K562 (cell line): ENCODE measurements around the gene COL16A1. TPM values are rescaled to one million over a fixed set of nuclear protein-coding genes. Genes with fewer than 3 reads are reported as not detected.

Source experiments
- BCOR ChIP-seq: fragments of 450-650 bp; IDR thresholded peaks from 2 replicates; pipeline ENCODE4 v1.6.1; 2016
- EGR1 ChIP-seq: fragments of 450-650 bp; conservative IDR thresholded peaks from 2 replicates; pipeline ENCODE4 v1.6.1; 2017; ENCODE audit warnings: mild to moderate bottlenecking
- EWSR1 ChIP-seq: fragments of 450-650 bp; IDR thresholded peaks from 2 replicates; pipeline ENCODE4 v1.6.1; 2018; ENCODE audit warnings: borderline replicate concordance, mild to moderate bottlenecking, low read depth, moderate library complexity; ENCODE audit not compliant: partially characterized antibody
- HDAC1 ChIP-seq, 2 experiments: fragments of 450-650 bp; IDR thresholded peaks; 2 replicates each; pipeline ENCODE4 v1.6.1; 2016 to 2017; ENCODE audit warnings: inconsistent platforms in 1 of 2, mild to moderate bottlenecking in 1 of 2, moderate library complexity in 1 of 2
- HNRNPK ChIP-seq: fragments of 200-400 bp; formaldehyde crosslinking; IDR thresholded peaks from one replicate; pipeline ENCODE4 v1.6.1; 2018; ENCODE audit warnings: mild to moderate bottlenecking, low read depth, low read length; ENCODE audit not compliant: poor library complexity, severe bottlenecking
- MBD2 ChIP-seq: sonication (generic); IDR thresholded peaks from 2 replicates; pipeline ENCODE4 v1.6.1; 2016; ENCODE audit warnings: low read depth, borderline replicate concordance
- MCM3 ChIP-seq: fragments of 450-650 bp; IDR thresholded peaks from 2 replicates; pipeline ENCODE4 v1.6.1; 2016
- MXI1 ChIP-seq: IDR thresholded peaks from 2 replicates; pipeline ENCODE4 v1.6.1; 2011; ENCODE audit warnings: low read depth, mild to moderate bottlenecking, improper control_type of control experiment, low read length
- NR1H2 ChIP-seq: sonication (generic); formaldehyde crosslinking; IDR thresholded peaks from 2 replicates; pipeline ENCODE4 v1.4.0; 2020; ENCODE audit warnings: mild to moderate bottlenecking, missing genetic modification reagents
- PML ChIP-seq: IDR thresholded peaks from 2 replicates; pipeline ENCODE4 v1.6.1; 2012; ENCODE audit warnings: low read length, inconsistent platforms
- POLR2A ChIP-seq: fragments of 450-650 bp; conservative IDR thresholded peaks from 2 replicates; pipeline ENCODE4 v1.6.1; 2016
- POLR2H ChIP-seq: IDR thresholded peaks from 2 replicates; pipeline ENCODE4 v1.6.1; 2016; ENCODE audit warnings: missing genetic modification characterization, low read depth, mild to moderate bottlenecking, control low read depth, missing compliant biosample characterization, moderate library complexity
- RBM25 ChIP-seq: fragments of 200-400 bp; formaldehyde crosslinking; IDR thresholded peaks from 2 replicates; pipeline ENCODE4 v1.6.1; 2018; ENCODE audit warnings: low read length, low read depth, moderate library complexity; ENCODE audit not compliant: severe bottlenecking
- SREBF1 ChIP-seq: fragments of 150-350 bp; IDR thresholded peaks from 2 replicates; pipeline ENCODE4 v1.6.1; 2014; ENCODE audit warnings: antibody characterized with exemption, low read depth, low read length, borderline replicate concordance
- THRAP3 ChIP-seq: fragments of 450-650 bp; IDR thresholded peaks from 2 replicates; pipeline ENCODE4 v1.6.1; 2016; ENCODE audit warnings: mild to moderate bottlenecking, inconsistent platforms, borderline replicate concordance
- ZEB2 ChIP-seq: fragments of 450-650 bp; IDR thresholded peaks from 2 replicates; pipeline ENCODE4 v1.6.1; 2016
- ZKSCAN1 ChIP-seq: fragments of 150-350 bp; IDR thresholded peaks from 2 replicates; pipeline ENCODE4 v1.6.1; 2016; ENCODE audit warnings: low read depth, low read length
- ZNF140 ChIP-seq: fragments of 250-450 bp; sonication (Bioruptor Pico); IDR thresholded peaks from 2 replicates; pipeline ENCODE4 v1.8.0; 2021; ENCODE audit warnings: moderate library complexity, mild to moderate bottlenecking, inconsistent platforms
- ZNF3 ChIP-seq: fragments of 250-450 bp; sonication (Bioruptor Pico); IDR thresholded peaks from 2 replicates; pipeline ENCODE4 v1.5.0; 2021; ENCODE audit warnings: mild to moderate bottlenecking, moderate library complexity
- polyA plus RNA-seq, 8 experiments: library from polyadenylated mRNA; depleted of rRNA in 4 of 8; stranded (reverse) in 5 of 8; unstranded in 3 of 8; fragments of >200 nt; fragmentation: Nextera tagmentation in 2 of 8; fragmentation: Illumina TruSeq in 1 of 8; extraction: Ambion mirVana in 2 of 8; extraction: Trizol in 1 of 8; gene quantifications; 2 replicates each; pipeline versions ENCODE4 v1.2.1 to v1.2.3, GENCODE V29; 2011 to 2014; ENCODE audit warnings: inconsistent platforms in 1 of 8, missing spikeins in 1 of 8
- total RNA-seq, 7 experiments: library from RNA; depleted of rRNA in 6 of 7; stranded (reverse); fragments of >200 nt in 6 of 7; fragmentation: Illumina TruSeq in 2 of 7; extraction: Trizol in 2 of 7; gene quantifications; 2 replicates each; pipeline versions ENCODE4 v1.2.1 to v1.2.3, GENCODE V29; 2011 to 2021; ENCODE audit warnings: low replicate concordance in 1 of 7
- TF ChIP-seq, protein P1 (sequence below): sonication (generic); formaldehyde crosslinking; IDR thresholded peaks from 2 replicates; pipeline ENCODE4 v1.8.0; 2022; ENCODE audit warnings: mild to moderate bottlenecking, missing genetic modification reagents
- TF ChIP-seq, protein P2 (sequence below): sonication (generic); formaldehyde crosslinking; IDR thresholded peaks from 2 replicates; pipeline ENCODE4 v1.8.1; 2022; ENCODE audit warnings: missing genetic modification reagents
- TF ChIP-seq, protein P3 (sequence below): fragments of 450-650 bp; formaldehyde crosslinking; IDR thresholded peaks from 2 replicates; pipeline ENCODE4 v1.4.0; 2022; ENCODE audit warnings: missing genetic modification characterization
- TF ChIP-seq, protein P4 (sequence below): fragments of 450-650 bp; formaldehyde crosslinking; IDR thresholded peaks from 2 replicates; pipeline ENCODE4 v1.4.0; 2022; ENCODE audit warnings: missing genetic modification characterization
- TF ChIP-seq, protein P5 (sequence below): fragments of 250-450 bp; sonication (Bioruptor Pico); IDR thresholded peaks from 2 replicates; pipeline ENCODE4 v1.4.0; 2020; ENCODE audit warnings: mild to moderate bottlenecking, moderate library complexity

The COL16A1 gene
- total and polyA plus RNA-seq, 9 of the 15 experiments (the other 6 are each of a cell fraction or from before 2014, with no cell fraction given), result 0.11 to 0.60 (median 0.11) TPM; not detected in 6

DNA sequence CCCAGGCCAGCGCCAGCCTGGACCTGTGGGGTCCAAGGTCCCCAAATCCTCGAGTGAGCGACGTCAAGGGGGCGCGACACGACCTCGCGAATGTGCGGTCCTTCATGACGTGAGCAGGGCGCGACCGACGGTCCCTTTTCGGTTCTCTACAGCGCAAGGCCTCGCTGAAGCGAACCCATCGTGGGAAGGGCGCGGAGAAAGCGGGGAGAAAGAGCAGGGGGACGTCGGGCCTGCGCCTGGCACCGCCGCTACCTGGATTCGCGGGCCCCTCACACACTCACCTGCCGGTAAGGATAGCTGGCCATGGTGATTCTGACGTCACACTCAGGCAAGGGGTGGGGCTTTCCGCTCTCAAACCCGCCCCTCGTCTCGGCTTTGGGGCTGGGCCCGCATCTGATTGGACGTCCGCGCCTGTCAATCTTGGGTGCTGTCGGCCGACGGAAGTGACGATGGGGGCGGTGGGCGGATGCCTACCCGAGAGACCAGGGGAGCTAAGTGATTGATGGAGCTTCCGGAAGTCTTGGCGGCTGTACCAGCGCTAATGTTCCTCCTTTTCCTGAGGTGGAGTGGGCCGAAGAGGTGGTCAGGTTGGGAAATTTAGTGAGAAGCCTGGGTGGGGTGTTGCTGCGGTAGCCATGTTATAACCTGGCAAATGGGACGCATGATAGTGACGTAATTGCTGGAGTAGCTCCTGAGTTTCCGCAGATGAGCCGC is 59.1 kb downstream of the COL16A1 start, which contains the start of gene PEF1 (continued):
- TF ChIP-seq NR1H2 (CRISPR knock-in tag) (peak; percentile 18; the same call in 1 of the 2 replicates), RBM25 (peak; percentile 66), MXI1 (peak; percentile 35; the same call in 1 of the 2 replicates), POLR2H (tag) (peak; percentile 86), HDAC1 (IDR thresholded peaks at IDR 0.05) (peak in 1 of 2 experiments; percentile 82; a peak in 1 of 4 replicates), THRAP3 (no peak), SREBF1 (0 out of 2 replicates have a peak, but pooled peaks have one; percentile 61), BCOR (0 out of 2 replicates have a peak, but pooled peaks have one; percentile 31), ZNF3 (CRISPR knock-in tag) (no peak), ZKSCAN1 (peak; percentile 25; the same call in 1 of the 2 replicates), MCM3 (no peak), ZNF140 (CRISPR knock-in tag) (no peak), ZEB2 (no peak; the same call in 1 of the 2 replicates), MBD2 (peak; percentile 76), HNRNPK (no peak), POLR2A (peak; percentile 91), EWSR1 (no peak), EGR1 (peak; percentile 96), PML (peak; percentile 76)
- TF ChIP-seq, protein P1, sequence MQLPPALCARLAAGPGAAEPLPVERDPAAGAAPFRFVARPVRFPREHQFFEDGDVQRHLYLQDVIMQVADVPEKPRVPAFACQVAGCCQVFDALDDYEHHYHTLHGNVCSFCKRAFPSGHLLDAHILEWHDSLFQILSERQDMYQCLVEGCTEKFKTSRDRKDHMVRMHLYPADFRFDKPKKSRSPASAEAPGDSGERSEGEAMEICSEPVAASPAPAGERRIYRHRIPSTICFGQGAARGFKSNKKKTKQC (CRISPR knock-in tag), result peak; percentile 59
- TF ChIP-seq, protein P2, sequence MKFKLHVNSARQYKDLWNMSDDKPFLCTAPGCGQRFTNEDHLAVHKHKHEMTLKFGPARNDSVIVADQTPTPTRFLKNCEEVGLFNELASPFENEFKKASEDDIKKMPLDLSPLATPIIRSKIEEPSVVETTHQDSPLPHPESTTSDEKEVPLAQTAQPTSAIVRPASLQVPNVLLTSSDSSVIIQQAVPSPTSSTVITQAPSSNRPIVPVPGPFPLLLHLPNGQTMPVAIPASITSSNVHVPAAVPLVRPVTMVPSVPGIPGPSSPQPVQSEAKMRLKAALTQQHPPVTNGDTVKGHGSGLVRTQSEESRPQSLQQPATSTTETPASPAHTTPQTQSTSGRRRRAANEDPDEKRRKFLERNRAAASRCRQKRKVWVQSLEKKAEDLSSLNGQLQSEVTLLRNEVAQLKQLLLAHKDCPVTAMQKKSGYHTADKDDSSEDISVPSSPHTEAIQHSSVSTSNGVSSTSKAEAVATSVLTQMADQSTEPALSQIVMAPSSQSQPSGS (CRISPR knock-in tag), result no peak; the same call in 1 of the 2 replicates
- TF ChIP-seq, protein P3, sequence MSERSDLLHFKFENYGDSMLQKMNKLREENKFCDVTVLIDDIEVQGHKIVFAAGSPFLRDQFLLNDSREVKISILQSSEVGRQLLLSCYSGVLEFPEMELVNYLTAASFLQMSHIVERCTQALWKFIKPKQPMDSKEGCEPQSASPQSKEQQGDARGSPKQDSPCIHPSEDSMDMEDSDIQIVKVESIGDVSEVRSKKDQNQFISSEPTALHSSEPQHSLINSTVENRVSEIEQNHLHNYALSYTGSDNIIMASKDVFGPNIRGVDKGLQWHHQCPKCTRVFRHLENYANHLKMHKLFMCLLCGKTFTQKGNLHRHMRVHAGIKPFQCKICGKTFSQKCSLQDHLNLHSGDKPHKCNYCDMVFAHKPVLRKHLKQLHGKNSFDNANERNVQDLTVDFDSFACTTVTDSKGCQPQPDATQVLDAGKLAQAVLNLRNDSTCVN (CRISPR knock-in tag), result 0 out of 2 replicates have a peak, but pooled peaks have one; percentile 5
- TF ChIP-seq, protein P4, sequence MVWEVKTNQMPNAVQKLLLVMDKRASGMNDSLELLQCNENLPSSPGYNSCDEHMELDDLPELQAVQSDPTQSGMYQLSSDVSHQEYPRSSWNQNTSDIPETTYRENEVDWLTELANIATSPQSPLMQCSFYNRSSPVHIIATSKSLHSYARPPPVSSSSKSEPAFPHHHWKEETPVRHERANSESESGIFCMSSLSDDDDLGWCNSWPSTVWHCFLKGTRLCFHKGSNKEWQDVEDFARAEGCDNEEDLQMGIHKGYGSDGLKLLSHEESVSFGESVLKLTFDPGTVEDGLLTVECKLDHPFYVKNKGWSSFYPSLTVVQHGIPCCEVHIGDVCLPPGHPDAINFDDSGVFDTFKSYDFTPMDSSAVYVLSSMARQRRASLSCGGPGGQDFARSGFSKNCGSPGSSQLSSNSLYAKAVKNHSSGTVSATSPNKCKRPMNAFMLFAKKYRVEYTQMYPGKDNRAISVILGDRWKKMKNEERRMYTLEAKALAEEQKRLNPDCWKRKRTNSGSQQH (CRISPR knock-in tag), result peak; percentile 81
- TF ChIP-seq, protein P5, sequence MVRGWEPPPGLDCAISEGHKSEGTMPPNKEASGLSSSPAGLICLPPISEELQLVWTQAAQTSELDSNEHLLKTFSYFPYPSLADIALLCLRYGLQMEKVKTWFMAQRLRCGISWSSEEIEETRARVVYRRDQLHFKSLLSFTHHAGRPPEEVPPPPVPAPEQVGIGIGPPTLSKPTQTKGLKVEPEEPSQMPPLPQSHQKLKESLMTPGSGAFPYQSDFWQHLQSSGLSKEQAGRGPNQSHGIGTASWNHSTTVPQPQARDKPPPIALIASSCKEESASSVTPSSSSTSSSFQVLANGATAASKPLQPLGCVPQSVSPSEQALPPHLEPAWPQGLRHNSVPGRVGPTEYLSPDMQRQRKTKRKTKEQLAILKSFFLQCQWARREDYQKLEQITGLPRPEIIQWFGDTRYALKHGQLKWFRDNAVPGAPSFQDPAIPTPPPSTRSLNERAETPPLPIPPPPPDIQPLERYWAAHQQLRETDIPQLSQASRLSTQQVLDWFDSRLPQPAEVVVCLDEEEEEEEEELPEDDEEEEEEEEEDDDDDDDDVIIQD (CRISPR knock-in tag), result 0 out of 2 replicates have a peak, but pooled peaks have one; percentile 66
